Thyroid gland (tissue), 4 donors: Measurements from ENCODE around the gene ATXN7L1. TPM values are rescaled to one million over a fixed set of nuclear protein-coding genes. Genes with fewer than 3 reads are reported as not detected.

Source experiments
- DNase-seq, 2 donors: peaks; one replicate each; pipeline ENCODE4 v3.0.0-alpha.2; 2019
- H3K27ac ChIP-seq, 3 donors: fragments of 200-600 bp; sonication (generic); 1 replicate in 2 of 3; 2 replicates in 1 of 3; pipeline ENCODE4 v1.5.1; 2016 to 2019; ENCODE audit warnings: mild to moderate bottlenecking in 1 of 3, moderate library complexity in 1 of 3
- H3K27me3 ChIP-seq: fragments of 200-600 bp; sonication (generic); one replicate; pipeline ENCODE4 v1.5.1; 2019
- H3K36me3 ChIP-seq, 2 donors: fragments of 200-600 bp; sonication (generic); one replicate each; pipeline ENCODE4 v1.5.1; 2016 to 2019
- H3K4me1 ChIP-seq, 2 donors: fragments of 200-600 bp; sonication (generic); one replicate each; pipeline ENCODE4 v1.5.1; 2017 to 2019
- H3K4me3 ChIP-seq, 3 donors: fragments of 200-600 bp; sonication (generic); replicated peaks in 1 of 3; 1 replicate in 2 of 3; 2 replicates in 1 of 3; pipeline ENCODE4 v1.5.1; 2016; ENCODE audit warnings: mild to moderate bottlenecking in 1 of 3
- H3K9me3 ChIP-seq: fragments of 200-600 bp; sonication (generic); one replicate; pipeline ENCODE4 v1.5.1; 2017
- POLR2A ChIP-seq, 2 donors: fragments of 450-650 bp; IDR thresholded peaks; one replicate each; pipeline ENCODE4 v1.6.1; 2017; ENCODE audit warnings: antibody characterized with exemption in 2 of 2, mild to moderate bottlenecking in 2 of 2, moderate library complexity in 1 of 2
- WGBS, 2 donors: methylation state at CpG; one replicate each; pipeline ENCODE4 v1.1.5; 2017; 5-methylcytosine and 5-hydroxymethylcytosine counted together
- intact Hi-C: fragments of 100-400 bp; cut with DNase I; formaldehyde crosslinking; loops from one replicate; pipeline ENCODE4 v1.15.1; 2023
- total RNA-seq, 4 donors: library from RNA; depleted of rRNA; stranded (reverse); fragments of >200 nt; gene quantifications; one replicate each; pipeline ENCODE4 v1.2.3, GENCODE V29; 2016
- TF ChIP-seq, protein P1 (sequence below), 6 experiments: fragments of 200-600 bp in 3 of 6; fragments of 450-650 bp in 3 of 6; sonication (generic) in 3 of 6; IDR thresholded peaks; one replicate each; pipeline ENCODE4 v1.5.1; 2016 to 2019; ENCODE audit warnings: antibody characterized with exemption in 6 of 6, mild to moderate bottlenecking in 2 of 6, inconsistent platforms in 1 of 6, moderate library complexity in 1 of 6

ATXN7L1 gene
- total RNA-seq, 4 donors from 2014 or later: 21.8 to 24.4 (median 22.8) TPM

GRCh38 chr7:105662998-105663397, 213.4 kb downstream of the ATXN7L1 start:
- Histone ChIP-seq H3K27me3 (no peaks in the 10 kb centered on the region), H3K9me3 (no peaks in the 10 kb centered on the region), H3K4me1 (peaks cover 14 to 17% of the 10 kb centered on the region in 2 donors), H3K27ac (no peak overlapping the region), H3K4me3 (no peak overlapping the region), H3K36me3 (no peaks in the 10 kb centered on the region)
- TF ChIP-seq POLR2A (IDR thresholded peaks at IDR 0.05): no peak
- TF ChIP-seq, protein P1, sequence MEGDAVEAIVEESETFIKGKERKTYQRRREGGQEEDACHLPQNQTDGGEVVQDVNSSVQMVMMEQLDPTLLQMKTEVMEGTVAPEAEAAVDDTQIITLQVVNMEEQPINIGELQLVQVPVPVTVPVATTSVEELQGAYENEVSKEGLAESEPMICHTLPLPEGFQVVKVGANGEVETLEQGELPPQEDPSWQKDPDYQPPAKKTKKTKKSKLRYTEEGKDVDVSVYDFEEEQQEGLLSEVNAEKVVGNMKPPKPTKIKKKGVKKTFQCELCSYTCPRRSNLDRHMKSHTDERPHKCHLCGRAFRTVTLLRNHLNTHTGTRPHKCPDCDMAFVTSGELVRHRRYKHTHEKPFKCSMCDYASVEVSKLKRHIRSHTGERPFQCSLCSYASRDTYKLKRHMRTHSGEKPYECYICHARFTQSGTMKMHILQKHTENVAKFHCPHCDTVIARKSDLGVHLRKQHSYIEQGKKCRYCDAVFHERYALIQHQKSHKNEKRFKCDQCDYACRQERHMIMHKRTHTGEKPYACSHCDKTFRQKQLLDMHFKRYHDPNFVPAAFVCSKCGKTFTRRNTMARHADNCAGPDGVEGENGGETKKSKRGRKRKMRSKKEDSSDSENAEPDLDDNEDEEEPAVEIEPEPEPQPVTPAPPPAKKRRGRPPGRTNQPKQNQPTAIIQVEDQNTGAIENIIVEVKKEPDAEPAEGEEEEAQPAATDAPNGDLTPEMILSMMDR (IDR thresholded peaks at IDR 0.05): no peak
- 83 to 86% methylated on average over 7 of the region's 7 CpGs for WGBS, 2 donors
- intact Hi-C loops: no loop called here
- DNase-seq: no peak

- H3K27me3 ChIP-seq: no peaks in the 10 kb centered on the region
- no peak for DNase-seq
- H3K27ac ChIP-seq: no peak overlapping the region
- no peaks in the 10 kb centered on the region for H3K36me3 ChIP-seq
- H3K4me3 ChIP-seq: no peak overlapping the region
- intact Hi-C loops: no loop called here
- no peak for TF ChIP-seq POLR2A (IDR thresholded peaks at IDR 0.05)
- TF ChIP-seq, protein P1 (IDR thresholded peaks at IDR 0.05): no peak
- 95 to 99% methylated on average over 6 of the region's 6 CpGs for WGBS, 2 donors
- H3K9me3 ChIP-seq: no peaks in the 10 kb centered on the region
- H3K4me1 ChIP-seq: peaks cover 10 to 13% of the 10 kb centered on the region in 2 donors
Measured at GRCh38 chr7:105661625-105662024, 214.8 kb downstream of the ATXN7L1 start.

- TF ChIP-seq POLR2A (IDR thresholded peaks at IDR 0.05): no peak
- TF ChIP-seq, protein P1 (IDR thresholded peaks at IDR 0.05): peak in 5 of 6 experiments; percentile 43 to 72 (median 62)
- H3K27me3 ChIP-seq: no peaks in the 10 kb centered on the region
- H3K27ac ChIP-seq: peak overlapping the region; percentile 6 to 69 (median 51)
- intact Hi-C loops: loop anchor here (10.0 kb wide), 3 partner anchors 88 to 358 kb away; partner anchors contain the start of gene ATXN7L1
- H3K4me1 ChIP-seq: peaks cover 22 to 35% of the 10 kb centered on the region in 2 donors
- H3K36me3 ChIP-seq: no peaks in the 10 kb centered on the region
- H3K9me3 ChIP-seq: no peaks in the 10 kb centered on the region
- peak in 1 of 2 donors; percentile 54 for DNase-seq
- 62 to 67% methylated on average over 7 of the region's 7 CpGs for WGBS, 2 donors
- no peak overlapping the region for H3K4me3 ChIP-seq
Measured at GRCh38 chr7:105656922-105657521, 219.4 kb downstream of the ATXN7L1 start.

DNA sequence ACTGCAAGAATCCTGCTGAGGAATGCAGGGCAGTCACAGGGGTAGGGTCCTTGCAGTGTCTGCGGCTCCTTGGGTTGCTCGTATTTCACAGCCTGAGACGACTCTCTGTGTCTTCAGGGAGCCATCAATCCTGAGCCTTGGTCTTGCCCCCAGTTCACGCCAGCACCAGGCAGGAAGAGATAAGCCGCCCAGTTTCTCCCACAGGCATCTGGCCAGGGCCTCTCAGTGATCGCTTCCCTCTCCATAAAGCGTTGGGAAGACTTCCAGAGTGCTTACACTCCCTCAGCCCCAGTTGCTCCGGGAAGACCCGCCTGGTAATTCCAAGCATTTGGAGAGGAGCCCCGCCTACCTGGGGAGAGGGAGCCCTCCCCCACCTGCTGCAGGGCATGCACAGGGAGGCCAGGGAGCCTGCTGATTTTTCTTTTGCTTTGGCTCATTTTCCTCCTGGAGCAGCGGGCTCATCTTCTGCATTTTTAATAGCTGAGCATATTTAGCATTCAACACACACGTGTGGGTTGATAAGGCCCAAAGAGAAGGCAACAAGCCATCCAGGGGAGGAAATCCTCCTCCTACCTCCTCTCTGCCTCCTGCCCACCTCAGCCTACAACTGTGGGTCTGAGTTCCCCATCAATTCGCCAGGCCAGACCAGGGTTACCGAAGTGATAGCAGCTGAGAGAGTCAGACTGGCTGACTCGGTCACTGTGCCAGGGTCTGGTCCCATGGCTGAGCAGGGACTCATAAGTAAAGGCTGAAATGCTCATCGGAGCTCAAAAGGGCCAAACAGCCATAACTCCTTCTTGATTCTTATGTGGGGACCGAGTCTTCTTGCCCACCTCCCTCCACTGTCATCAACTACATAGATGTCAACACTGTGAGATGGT, 220.7 kb downstream of the ATXN7L1 start:
- TF ChIP-seq, protein P1 (IDR thresholded peaks at IDR 0.05): no peak
- no peak for TF ChIP-seq POLR2A (IDR thresholded peaks at IDR 0.05)
- peak; percentile 67 to 72 for DNase-seq
- intact Hi-C loops: loop anchor here (10.0 kb wide), 3 partner anchors 89 to 359 kb away; partner anchors contain the start of gene ATXN7L1

More for the DNA sequence above, 220.7 kb downstream of the ATXN7L1 start:
- Histone ChIP-seq H3K27ac (peak overlapping the region in 2 of 3 donors; percentile 51 to 69), H3K4me1 (peaks cover 22 to 35% of the 10 kb centered on the region in 2 donors), H3K9me3 (no peaks in the 10 kb centered on the region), H3K27me3 (no peaks in the 10 kb centered on the region), H3K36me3 (no peaks in the 10 kb centered on the region), H3K4me3 (no peak overlapping the region)
- 44 to 55% methylated on average over 9 to 16 of the region's 17 CpGs for WGBS, 2 donors
